ENCODE data around the gene SDHB. TPM values are rescaled to one million over a fixed set of nuclear protein-coding genes. Genes with fewer than 3 reads are reported as not detected.

SDHB gene
- total RNA-seq, 6 donors from 2014 or later = 37.7 to 98.7 (median 74.8) TPM

DNA sequence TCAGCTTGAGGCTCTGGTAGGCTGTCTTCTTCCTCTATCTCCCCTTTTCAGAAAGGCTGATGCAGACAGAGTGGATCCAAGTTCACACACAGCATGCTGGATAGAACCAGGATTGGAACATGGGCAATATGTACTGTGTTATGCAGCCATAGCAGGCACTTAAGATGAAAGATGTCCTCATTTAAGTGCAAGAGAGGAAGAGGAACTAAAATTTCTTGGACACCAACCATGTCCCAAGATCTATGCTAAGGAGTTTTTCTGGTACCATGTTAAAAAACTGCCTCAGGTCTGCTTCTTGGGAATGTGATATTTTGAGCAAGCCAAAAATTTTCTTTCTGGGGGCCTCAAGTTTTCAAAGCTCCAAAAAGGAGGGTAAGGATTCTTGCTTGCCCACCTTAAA is 1.2 kb downstream of the SDHB start:
- H3K27me3 ChIP-seq = no peaks in the 10 kb centered on the region
- no peaks in the 10 kb centered on the region for H3K9me3 ChIP-seq
- TF ChIP-seq EP300 (IDR thresholded peaks at IDR 0.05) (no peak), POLR2A (IDR thresholded peaks at IDR 0.05) (no peak), CTCF (IDR thresholded peaks at IDR 0.05) (no peak), POLR2AphosphoS5 (IDR thresholded peaks at IDR 0.05) (no peak)
- peaks cover 6 to 22% (median 13%) of the 10 kb centered on the region in 4 donors for H3K36me3 ChIP-seq
- H3K27ac ChIP-seq = peak overlapping the region in 2 of 4 donors; percentile 84 to 94
- no peak for ATAC-seq (ENCODE audit: low FRiP score in 2 of 2)
- H3K4me3 ChIP-seq = peak overlapping the region in 3 of 4 donors; percentile 65 to 98 (median 90)
- H3K4me1 ChIP-seq = peaks cover 14 to 26% (median 18%) of the 10 kb centered on the region in 4 donors
- no peak for DNase-seq

GRCh38 chr1:17052038-17052437 is 1.8 kb downstream of the SDHB start:
- TF ChIP-seq CTCF (IDR thresholded peaks at IDR 0.05) (no peak), POLR2A (IDR thresholded peaks at IDR 0.05) (no peak), POLR2AphosphoS5 (IDR thresholded peaks at IDR 0.05) (no peak), EP300 (IDR thresholded peaks at IDR 0.05) (no peak)
- Histone ChIP-seq H3K4me1 (peaks cover 14 to 26% (median 18%) of the 10 kb centered on the region in 4 donors), H3K9me3 (no peaks in the 10 kb centered on the region), H3K27me3 (no peaks in the 10 kb centered on the region), H3K36me3 (peaks cover 6 to 22% (median 13%) of the 10 kb centered on the region in 4 donors), H3K4me3 (no peak overlapping the region), H3K27ac (no peak overlapping the region)
- WGBS, 2 donors = 71% methylated on average over 1 of the region's 1 CpG
- ATAC-seq (ENCODE audit: low FRiP score in 2 of 2) (no peak), DNase-seq (no peak)

DNA sequence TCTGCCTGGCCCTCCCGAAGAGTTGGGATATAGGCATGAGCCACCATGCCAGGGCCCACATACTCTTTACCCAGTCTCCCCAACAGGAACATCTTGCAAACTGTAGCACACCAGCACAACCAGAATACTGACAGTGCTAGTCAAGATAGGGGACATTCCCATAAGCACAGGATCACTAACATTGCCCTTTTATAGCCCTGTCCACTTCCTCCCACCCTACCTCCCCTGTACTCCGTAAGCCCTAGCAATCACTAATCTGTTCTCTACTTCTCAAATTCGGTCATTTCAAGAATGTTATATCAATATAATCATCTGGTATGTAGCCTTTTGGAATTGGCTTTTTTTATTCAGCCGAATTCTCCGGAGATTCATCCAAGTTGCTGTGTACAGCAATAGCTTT is 5.9 kb downstream of the SDHB start:
- Histone ChIP-seq H3K27ac (no peak overlapping the region), H3K9me3 (no peaks in the 10 kb centered on the region), H3K36me3 (peaks cover 13 to 43% (median 29%) of the 10 kb centered on the region in 4 donors)

DNA sequence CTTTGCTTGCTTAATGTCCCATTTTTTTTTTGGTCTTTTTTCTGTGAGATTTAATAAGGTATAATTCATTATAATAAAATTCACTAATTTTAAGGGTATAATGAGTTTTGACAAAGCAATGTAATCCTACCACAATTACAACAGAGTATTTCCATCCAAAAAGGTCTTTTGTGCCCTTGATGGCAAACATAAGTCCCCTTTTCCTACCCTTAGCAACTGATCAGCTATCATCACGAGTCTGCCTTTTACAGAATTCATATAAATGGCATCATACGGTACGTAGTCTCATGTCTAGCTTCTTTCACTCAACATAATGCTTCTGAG is 7.5 kb downstream of the SDHB start:
- H3K4me1 ChIP-seq = peaks cover 9 to 16% (median 14%) of the 10 kb centered on the region in 4 donors
- H3K27ac ChIP-seq = peak overlapping the region in 1 of 4 donors; percentile 64
- DNase-seq (no peak), ATAC-seq (ENCODE audit: low FRiP score in 2 of 2) (no peak)
- H3K27me3 ChIP-seq = no peaks in the 10 kb centered on the region
- H3K9me3 ChIP-seq = no peaks in the 10 kb centered on the region
- H3K36me3 ChIP-seq = peaks cover 13 to 56% (median 39%) of the 10 kb centered on the region in 4 donors
- 59 to 67% methylated on average over 3 of the region's 3 CpGs for WGBS, 2 donors
- TF ChIP-seq EP300 (IDR thresholded peaks at IDR 0.05) (no peak), POLR2A (IDR thresholded peaks at IDR 0.05) (no peak), POLR2AphosphoS5 (IDR thresholded peaks at IDR 0.05) (no peak), CTCF (IDR thresholded peaks at IDR 0.05) (no peak)
- H3K4me3 ChIP-seq = no peak overlapping the region

More for the DNA sequence above, 5.9 kb downstream of the SDHB start:
- Histone ChIP-seq H3K27me3 (no peaks in the 10 kb centered on the region), H3K4me3 (no peak overlapping the region), H3K4me1 (peaks cover 20 to 32% (median 24%) of the 10 kb centered on the region in 4 donors)
- DNase-seq = no peak
- 91 to 95% methylated on average over 5 of the region's 5 CpGs for WGBS, 2 donors
- TF ChIP-seq CTCF (IDR thresholded peaks at IDR 0.05) (no peak), EP300 (IDR thresholded peaks at IDR 0.05) (no peak), POLR2A (IDR thresholded peaks at IDR 0.05) (no peak), POLR2AphosphoS5 (IDR thresholded peaks at IDR 0.05) (no peak)
- no peak for ATAC-seq (ENCODE audit: low FRiP score in 2 of 2)

GRCh38 chr1:17045634-17046333 is 8.0 kb downstream of the SDHB start:
- Histone ChIP-seq H3K4me1 (peaks cover 9 to 16% (median 12%) of the 10 kb centered on the region in 4 donors), H3K4me3 (peak overlapping the region in 3 of 4 donors; percentile 30 to 37 (median 31)), H3K9me3 (no peaks in the 10 kb centered on the region), H3K27me3 (no peaks in the 10 kb centered on the region), H3K36me3 (peaks cover 13 to 56% (median 43%) of the 10 kb centered on the region in 4 donors), H3K27ac (peak overlapping the region in 3 of 4 donors; percentile 7 to 64 (median 44))
- ATAC-seq (ENCODE audit: low FRiP score in 2 of 2) = peak; percentile 67 to 79
- peak in 1 of 2 donors; percentile 66 for DNase-seq
- TF ChIP-seq CTCF (IDR thresholded peaks at IDR 0.05) (peak; percentile 61 to 79 (median 74)), EP300 (IDR thresholded peaks at IDR 0.05) (no peak)
- 29 to 30% methylated on average over 9 of the region's 9 CpGs for WGBS, 2 donors

All from upper lobe of left lung (tissue), 6 donors.